PC-3 (cell line): ENCODE results near the gene RXFP3.

Experiments used
- CTCF ChIP-seq: fragments of 300-600 bp; sonication (generic); conservative IDR thresholded peaks from 2 replicates; pipeline ENCODE4 v1.5.1; 2017; ENCODE audit warnings: antibody characterized with exemption, low read depth, mild to moderate bottlenecking, low read length
- EZH2phosphoT487 ChIP-seq: fragments of 300-600 bp; sonication (generic); IDR thresholded peaks from 2 replicates; pipeline ENCODE4 v1.6.1; 2018; ENCODE audit warnings: mild to moderate bottlenecking, antibody characterized with exemption, low read length, borderline replicate concordance

DNA sequence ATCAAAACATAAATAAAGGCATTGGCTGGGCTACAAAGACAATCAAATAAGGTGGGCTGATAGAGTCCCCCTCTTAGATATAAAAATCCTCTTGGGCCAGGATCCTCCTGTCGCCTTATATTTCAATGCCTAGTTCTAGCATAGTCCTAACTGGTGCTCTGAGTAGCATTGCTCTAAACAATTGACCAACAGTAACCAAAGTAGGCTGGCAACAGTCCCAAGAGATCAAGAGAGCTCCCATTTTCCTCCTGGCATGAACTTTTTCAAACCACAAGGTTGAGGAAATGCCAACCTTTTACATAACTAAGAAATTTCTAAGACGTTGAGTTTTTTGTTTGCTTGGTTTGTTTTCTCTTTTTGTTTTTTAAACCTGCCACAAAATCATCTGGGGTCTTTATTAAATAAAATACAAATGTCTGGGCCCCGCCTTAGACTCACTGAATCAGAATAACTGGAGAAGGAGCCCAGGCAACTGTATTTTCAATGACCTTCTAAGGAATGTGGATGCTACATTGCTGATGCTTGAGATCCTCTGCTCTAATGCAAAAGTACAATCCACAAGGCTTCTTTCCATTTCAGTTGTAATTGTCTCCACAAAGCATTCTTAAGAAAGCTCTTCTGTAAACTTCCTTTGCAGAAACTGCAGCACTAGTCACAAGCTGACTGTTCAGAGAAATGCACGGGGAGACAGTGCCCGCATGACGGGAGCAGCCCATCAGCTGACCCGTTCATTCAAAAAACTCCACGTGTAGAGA lies 45.4 kb downstream of the RXFP3 start:
- TF ChIP-seq CTCF (no peak), EZH2phosphoT487 (no peak)
